WTC11 (cell line): ENCODE measurements around the gene ARHGAP26.

Source experiments
- CTCF ChIP-seq: fragments of 200-600 bp; IDR thresholded peaks from 2 replicates; pipeline ENCODE4 v1.8.0; 2022; ENCODE audit warnings: antibody characterized with exemption
- FOXJ3 ChIP-seq: sonication (generic); formaldehyde crosslinking; IDR thresholded peaks from 2 replicates; pipeline ENCODE4 v1.9.0; 2021; ENCODE audit warnings: missing genetic modification reagents, mild to moderate bottlenecking, borderline replicate concordance
- MAX ChIP-seq: sonication (generic); formaldehyde crosslinking; IDR thresholded peaks from 2 replicates; pipeline ENCODE4 v1.8.0; 2022; ENCODE audit warnings: mild to moderate bottlenecking, missing genetic modification reagents
- MLX ChIP-seq: sonication (generic); formaldehyde crosslinking; IDR thresholded peaks from 2 replicates; pipeline ENCODE4 v1.8.1; 2023; ENCODE audit warnings: mild to moderate bottlenecking, missing genetic modification reagents, moderate library complexity
- NFATC4 ChIP-seq: fragments of 250-450 bp; sonication (Bioruptor Pico); IDR thresholded peaks from 2 replicates; pipeline ENCODE4 v1.9.0; 2021; ENCODE audit warnings: mild to moderate bottlenecking
- PREB ChIP-seq: sonication (generic); formaldehyde crosslinking; IDR thresholded peaks from 2 replicates; pipeline ENCODE4 v1.8.1; 2022; ENCODE audit warnings: mild to moderate bottlenecking, missing genetic modification reagents, moderate library complexity, borderline replicate concordance
- SMAD3 ChIP-seq: sonication (generic); formaldehyde crosslinking; IDR thresholded peaks from 2 replicates; pipeline ENCODE4 v1.8.0; 2022; ENCODE audit warnings: missing genetic modification reagents, mild to moderate bottlenecking, borderline replicate concordance
- TEAD4 ChIP-seq: sonication (generic); formaldehyde crosslinking; IDR thresholded peaks from 2 replicates; pipeline ENCODE4 v1.8.0; 2022; ENCODE audit warnings: mild to moderate bottlenecking, missing genetic modification reagents
- ZMAT4 ChIP-seq: fragments of 250-450 bp; sonication (Bioruptor Pico); IDR thresholded peaks from 2 replicates; pipeline ENCODE4 v1.9.0; 2021; ENCODE audit warnings: mild to moderate bottlenecking
- ZNF232 ChIP-seq: sonication (generic); formaldehyde crosslinking; IDR thresholded peaks from 2 replicates; pipeline ENCODE4 v1.8.0; 2022; ENCODE audit warnings: mild to moderate bottlenecking, missing genetic modification reagents

- no peak for TF ChIP-seq CTCF
- TF ChIP-seq NFATC4 (CRISPR knock-in tag): no peak
- no peak for TF ChIP-seq FOXJ3 (CRISPR knock-in tag)
- no peak for TF ChIP-seq MAX
- TF ChIP-seq PREB (CRISPR knock-in tag): no peak
- no peak for TF ChIP-seq MLX
- TF ChIP-seq ZMAT4 (CRISPR knock-in tag): no peak
- no peak for TF ChIP-seq ZNF232
- TF ChIP-seq SMAD3: no peak
- TF ChIP-seq TEAD4 (CRISPR knock-in tag): no peak
These were observed 471.7 kb downstream of the ARHGAP26 start for GRCh38 chr5:143241892-143242291.
